Neural cell (in vitro differentiated cells): ENCODE results near the gene SRD5A1. TPM values are rescaled to one million over a fixed set of nuclear protein-coding genes. Genes with fewer than 3 reads are reported as not detected.

Experiments
- H2AFZ ChIP-seq: fragments of 200-600, 300-800 bp; sonication (generic), shearing (Covaris generic); 2 replicates; pipeline ENCODE4 v1.6.0; 2014; ENCODE audit warnings: low read depth, mild to moderate bottlenecking, antibody characterized with exemption, low read length, moderate library complexity
- H3F3A ChIP-seq: fragments of 200-600 bp; shearing (Covaris generic); 2 replicates; pipeline ENCODE4 v1.6.1; 2016; ENCODE audit warnings: mild to moderate bottlenecking, moderate library complexity, mixed read lengths, antibody characterized with exemption, low read length; ENCODE audit not compliant: insufficient read depth, poor library complexity, severe bottlenecking
- H3K27ac ChIP-seq: fragments of 200-600, 300-800 bp; sonication (generic), shearing (Covaris generic); 2 replicates; pipeline ENCODE4 v1.5.1; 2014; ENCODE audit warnings: mild to moderate bottlenecking, low read length, moderate library complexity
- H3K27me3 ChIP-seq: fragments of 300-800, 200-600 bp; sonication (generic), shearing (Covaris generic); 2 replicates; pipeline ENCODE4 v1.6.0; 2014; ENCODE audit warnings: mild to moderate bottlenecking, low read depth, low read length, moderate library complexity; ENCODE audit not compliant: insufficient read depth
- H3K36me3 ChIP-seq: fragments of 300-800, 200-600 bp; sonication (generic), shearing (Covaris generic); 2 replicates; pipeline ENCODE4 v1.5.1; 2014; ENCODE audit warnings: mild to moderate bottlenecking, antibody characterized with exemption, low read length, moderate library complexity; ENCODE audit not compliant: insufficient read depth
- H3K4me2 ChIP-seq: fragments of 300-800, 200-600 bp; sonication (generic), shearing (Covaris generic); 2 replicates; pipeline ENCODE4 v1.6.0; 2014; ENCODE audit warnings: mild to moderate bottlenecking, low read length
- H3K4me3 ChIP-seq: fragments of 300-800, 200-600 bp; sonication (generic), shearing (Covaris generic); 2 replicates; pipeline ENCODE4 v1.5.1; 2014; ENCODE audit warnings: mild to moderate bottlenecking, low read length, moderate library complexity
- H3K79me2 ChIP-seq: fragments of 200-600 bp; shearing (Covaris generic); replicated peaks from 2 replicates; pipeline ENCODE4 v1.6.0; 2014; ENCODE audit warnings: mild to moderate bottlenecking, low read length, moderate library complexity; ENCODE audit not compliant: insufficient read depth
- H3K9ac ChIP-seq: fragments of 300-800, 200-600 bp; sonication (generic), shearing (Covaris generic); 2 replicates; pipeline ENCODE4 v1.6.1; 2016; ENCODE audit warnings: mild to moderate bottlenecking, low read length, mixed read lengths
- H3K9me2 ChIP-seq: fragments of 200-600 bp; shearing (Covaris generic); 2 replicates; pipeline ENCODE4 v1.6.1; 2016; ENCODE audit warnings: mild to moderate bottlenecking, low read length, mixed read lengths; ENCODE audit not compliant: insufficient read depth
- H3K9me3 ChIP-seq: fragments of 200-600, 300-800 bp; sonication (generic), shearing (Covaris generic); 2 replicates; pipeline ENCODE4 v1.6.1; 2016; ENCODE audit warnings: mild to moderate bottlenecking, mixed run types, low read length, moderate library complexity, mixed read lengths
- H4K20me1 ChIP-seq: fragments of 200-600 bp; shearing (Covaris generic); 2 replicates; pipeline ENCODE4 v1.6.1; 2016; ENCODE audit warnings: mild to moderate bottlenecking, mixed run types; ENCODE audit not compliant: insufficient read depth
- CTCF ChIP-seq: fragments of 450-650 bp; IDR thresholded peaks from 2 replicates; pipeline ENCODE4 v1.5.1; 2014; ENCODE audit warnings: antibody characterized with exemption, mild to moderate bottlenecking, moderate library complexity; ENCODE audit not compliant: poor library complexity, severe bottlenecking
- EP300 ChIP-seq: fragments of 450-650 bp; conservative IDR thresholded peaks from 2 replicates; pipeline ENCODE4 v1.6.1; 2014; ENCODE audit warnings: antibody characterized with exemption, mild to moderate bottlenecking, moderate library complexity; ENCODE audit not compliant: poor library complexity, severe bottlenecking
- EZH2 ChIP-seq: fragments of 200-600, 300-800 bp; shearing (Covaris generic), sonication (generic); IDR thresholded peaks from 2 replicates; pipeline ENCODE4 v1.6.1; 2014; ENCODE audit warnings: antibody characterized with exemption, low read length, borderline replicate concordance, mild to moderate bottlenecking; ENCODE audit not compliant: insufficient read depth, poor library complexity, severe bottlenecking
- MXI1 ChIP-seq: fragments of 450-650 bp; conservative IDR thresholded peaks from 2 replicates; pipeline ENCODE4 v1.6.1; 2014; ENCODE audit warnings: antibody characterized with exemption, mild to moderate bottlenecking; ENCODE audit not compliant: poor library complexity, severe bottlenecking
- POLR2AphosphoS5 ChIP-seq: IDR thresholded peaks from 2 replicates; pipeline ENCODE4 v1.6.1; 2012
- RAD21 ChIP-seq: fragments of 450-650 bp; conservative IDR thresholded peaks from 2 replicates; pipeline ENCODE4 v1.6.1; 2014; ENCODE audit warnings: antibody characterized with exemption, mild to moderate bottlenecking, moderate library complexity
- REST ChIP-seq: IDR thresholded peaks from 2 replicates; pipeline ENCODE4 v1.6.1; 2012; ENCODE audit warnings: borderline replicate concordance
- SMC3 ChIP-seq: fragments of 450-650 bp; conservative IDR thresholded peaks from 2 replicates; pipeline ENCODE4 v1.6.1; 2014; ENCODE audit warnings: antibody characterized with exemption, mild to moderate bottlenecking, moderate library complexity; ENCODE audit not compliant: poor library complexity
- TAF1 ChIP-seq: IDR thresholded peaks from 2 replicates; pipeline ENCODE4 v1.6.1; 2012; ENCODE audit warnings: low read depth
- polyA plus RNA-seq: library from polyadenylated mRNA; depleted of rRNA; stranded (reverse); fragments of >200 nt; gene quantifications from 2 replicates; pipeline ENCODE4 v1.2.3, GENCODE V29; 2014

Gene SRD5A1
- polyA plus RNA-seq, 1 donor from 2014 or later: 122 TPM

GRCh38 chr5:6675784-6676491, 42.7 kb downstream of the SRD5A1 start:
- no peak overlapping the region for H3K27ac ChIP-seq
- H3K27me3 ChIP-seq: no peaks in the 10 kb centered on the region
- H4K20me1 ChIP-seq: no peaks in the 10 kb centered on the region
- TF ChIP-seq POLR2AphosphoS5: no peak
- no peak for TF ChIP-seq EP300
- TF ChIP-seq EZH2: no peak
- no peak for TF ChIP-seq RAD21
- TF ChIP-seq SMC3: no peak
- TF ChIP-seq REST: no peak
- TF ChIP-seq TAF1: no peak
- no peak for TF ChIP-seq MXI1
- TF ChIP-seq CTCF: no peak
- no peak overlapping the region for H3K9ac ChIP-seq
- H2AFZ ChIP-seq: no peak overlapping the region
- no peaks in the 10 kb centered on the region for H3K9me3 ChIP-seq
- H3K4me2 ChIP-seq: no peak overlapping the region
- H3K36me3 ChIP-seq: no peaks in the 10 kb centered on the region
- no peaks in the 10 kb centered on the region for H3K79me2 ChIP-seq
- no peaks in the 10 kb centered on the region for H3F3A ChIP-seq
- H3K9me2 ChIP-seq: no peaks in the 10 kb centered on the region
- H3K4me3 ChIP-seq: no peak overlapping the region

- H3F3A ChIP-seq: no peaks in the 10 kb centered on the region
- H3K27ac ChIP-seq: no peak overlapping the region
- no peaks in the 10 kb centered on the region for H4K20me1 ChIP-seq
- no peaks in the 10 kb centered on the region for H3K9me2 ChIP-seq
- H3K4me2 ChIP-seq: no peak overlapping the region
- H3K27me3 ChIP-seq: no peaks in the 10 kb centered on the region
- no peak overlapping the region for H3K9ac ChIP-seq
- no peaks in the 10 kb centered on the region for H3K9me3 ChIP-seq
- TF ChIP-seq SMC3 (no peak), CTCF (no peak), POLR2AphosphoS5 (no peak), EZH2 (no peak), TAF1 (no peak), EP300 (no peak), MXI1 (no peak), REST (no peak), RAD21 (no peak)
- H3K36me3 ChIP-seq: no peaks in the 10 kb centered on the region
- no peaks in the 10 kb centered on the region for H3K79me2 ChIP-seq
- H2AFZ ChIP-seq: no peak overlapping the region
- H3K4me3 ChIP-seq: no peak overlapping the region
Measured at GRCh38 chr5:6676702-6677101, 43.5 kb downstream of the SRD5A1 start.
